Measurements from ENCODE around the gene METTL2B.

METTL2B gene

GRCh38 chr7:128476402-128477335 is at the start of gene METTL2B:
TSS of gene METTL2B (plus strand) at chr7:128476748. CDS start at chr7:128476766, 18 bp downstream.
- DNase-seq: peak; percentile 97

- peak; percentile 29 for DNase-seq
These were observed 49.2 kb upstream of the METTL2B start for GRCh38 chr7:128427289-128427891.

- no peak for DNase-seq
These were observed 46.3 kb upstream of the METTL2B start for GRCh38 chr7:128430207-128430606.

GRCh38 chr7:128431221-128431620 is 45.3 kb upstream of the METTL2B start:
- DNase-seq: no peak

- DNase-seq: no peak
These were observed 44.8 kb upstream of the METTL2B start for GRCh38 chr7:128431754-128432153.

- DNase-seq: no peak
These were observed 41.9 kb upstream of the METTL2B start for GRCh38 chr7:128434413-128435326.

- no peak for DNase-seq
These were observed 41.2 kb upstream of the METTL2B start for GRCh38 chr7:128435327-128435686.

GRCh38 chr7:128437426-128438332 is 38.9 kb upstream of the METTL2B start:
- DNase-seq: no peak

GRCh38 chr7:128442356-128442755 is 34.2 kb upstream of the METTL2B start:
- no peak for DNase-seq

GRCh38 chr7:128443831-128444600 is 32.5 kb upstream of the METTL2B start:
- DNase-seq: peak; percentile 45

GRCh38 chr7:128446306-128446705 is 30.2 kb upstream of the METTL2B start:
- no peak for DNase-seq

GRCh38 chr7:128447941-128448564 is 28.5 kb upstream of the METTL2B start:
- no peak for DNase-seq

GRCh38 chr7:128448751-128449302 is 27.7 kb upstream of the METTL2B start:
- DNase-seq: no peak

- DNase-seq: no peak
These were observed 26.1 kb upstream of the METTL2B start for GRCh38 chr7:128450409-128450808.

- no peak for DNase-seq
These were observed 25.6 kb upstream of the METTL2B start for GRCh38 chr7:128450913-128451312.

- no peak for DNase-seq
These were observed 24.0 kb upstream of the METTL2B start for GRCh38 chr7:128452552-128452951.

GRCh38 chr7:128453836-128454804 is 22.4 kb upstream of the METTL2B start:
- DNase-seq: no peak

GRCh38 chr7:128454808-128455542 is 21.6 kb upstream of the METTL2B start:
- DNase-seq: no peak

Data from NCI-H2107 (cell line).